Activated CD8-positive, alpha-beta memory T cell treated with anti-CD3 and anti-CD28 coated beads, Interleukin-2, amount 10 ng/mL, durations not matched to agents 7 days and 5 days (primary cell): Measurements from ENCODE around the gene ELOVL6. TPM values are rescaled to one million over a fixed set of nuclear protein-coding genes. Genes with fewer than 3 reads are reported as not detected.

Experiments
- ATAC-seq: fragments of 150-1000 bp; cut with Tn5 transposase; one replicate; pipeline ENCODE4 v1.10.0; 2021; ENCODE audit warnings: moderate library complexity
- CTCF ChIA-PET: fragments of 350-600 bp; sonication (Branson Sonifier 250); formaldehyde crosslinking; loops from one replicate; lab custom pipeline; 2021; ENCODE audit warnings: antibody characterized with exemption; lab: Charles Lee
- DNase-seq: peaks from one replicate; pipeline ENCODE4 v3.0.0-alpha.2; 2020
- H3K27ac Mint-ChIP-seq: one replicate; pipeline ENCODE4 v1.8.0; 2021; ENCODE audit warnings: mild to moderate bottlenecking, mixed read lengths
- H3K27me3 Mint-ChIP-seq: one replicate; pipeline ENCODE4 v1.8.0; 2021; ENCODE audit warnings: mixed read lengths
- H3K36me3 Mint-ChIP-seq: one replicate; pipeline ENCODE4 v1.8.0; 2021; ENCODE audit warnings: mild to moderate bottlenecking, mixed read lengths
- H3K4me1 Mint-ChIP-seq: one replicate; pipeline ENCODE4 v1.8.0; 2021; ENCODE audit warnings: mixed read lengths
- H3K4me3 Mint-ChIP-seq: one replicate; pipeline ENCODE4 v1.8.0; 2021; ENCODE audit warnings: mild to moderate bottlenecking, moderate library complexity, mixed read lengths
- H3K9me3 Mint-ChIP-seq: one replicate; pipeline ENCODE4 v1.8.0; 2022; ENCODE audit warnings: low read depth, mixed read lengths
- total RNA-seq, 2 experiments: library from RNA; stranded (reverse); gene quantifications; one replicate each; pipeline ENCODE4 v1.2.3, GENCODE V29; 2021

Gene ELOVL6
- total RNA-seq, 2 experiments from 2014 or later: 20.8 to 27.5 TPM

DNA sequence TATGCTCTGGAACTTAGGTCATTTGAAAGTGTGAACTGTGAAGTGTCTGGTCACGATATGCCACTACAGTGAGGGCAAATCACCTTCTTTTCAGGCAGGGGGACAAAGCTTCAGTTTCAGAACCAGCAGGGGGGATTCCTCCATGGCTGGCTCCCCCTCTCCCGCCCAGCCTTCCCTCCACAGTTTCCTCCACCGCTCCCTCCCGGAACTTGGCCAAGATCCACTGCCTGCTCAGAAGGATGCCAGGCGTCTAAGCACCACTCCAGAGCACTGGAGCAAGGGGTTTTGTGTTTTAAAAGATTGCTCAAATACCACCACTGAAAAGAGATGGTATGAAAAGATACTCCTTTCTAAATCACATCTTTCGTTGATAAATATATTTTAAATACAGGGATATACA is 126.9 kb downstream of the ELOVL6 start:
- CTCF ChIA-PET: no interaction called here
- no peaks in the 10 kb centered on the region for H3K9me3 Mint-ChIP-seq
- no peaks in the 10 kb centered on the region for H3K4me1 Mint-ChIP-seq
- no peaks in the 10 kb centered on the region for H3K27me3 Mint-ChIP-seq
- peaks cover 10% of the 10 kb centered on the region for H3K36me3 Mint-ChIP-seq
- DNase-seq (no peak), ATAC-seq (no peak)
- H3K4me3 Mint-ChIP-seq: no peak overlapping the region
- H3K27ac Mint-ChIP-seq: no peak overlapping the region

DNA sequence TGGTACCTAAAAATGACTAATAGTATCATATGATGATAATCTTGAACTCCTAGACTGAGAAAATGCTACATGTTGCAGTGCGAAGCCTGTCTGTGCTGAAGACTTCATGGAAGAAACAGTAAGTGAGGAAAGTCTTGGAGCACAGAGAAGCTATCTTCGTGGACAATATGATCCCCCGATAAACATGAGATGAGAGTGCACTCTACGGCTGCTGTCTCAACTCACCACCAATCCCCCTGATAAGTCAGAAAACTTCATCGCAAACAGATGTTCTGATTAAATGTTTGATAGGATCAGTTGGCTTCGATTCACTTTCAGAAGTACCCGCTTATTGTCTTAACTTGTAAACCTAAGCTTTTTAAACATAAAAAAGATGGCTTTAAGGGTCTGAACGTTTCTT is 130.2 kb downstream of the ELOVL6 start:
- no peak for DNase-seq
- H3K36me3 Mint-ChIP-seq: peaks cover 2% of the 10 kb centered on the region
- no peaks in the 10 kb centered on the region for H3K9me3 Mint-ChIP-seq
- ATAC-seq: no peak
- no peaks in the 10 kb centered on the region for H3K4me1 Mint-ChIP-seq
- CTCF ChIA-PET: interaction anchor here (0.6 to 1.4 kb wide), 5 partner anchors 10 to 466 kb away, joined by 3 to 5 read pairs (median 4); no protein-coding TSS in a partner anchor
- H3K4me3 Mint-ChIP-seq: no peak overlapping the region
- no peaks in the 10 kb centered on the region for H3K27me3 Mint-ChIP-seq
- H3K27ac Mint-ChIP-seq: no peak overlapping the region

DNA sequence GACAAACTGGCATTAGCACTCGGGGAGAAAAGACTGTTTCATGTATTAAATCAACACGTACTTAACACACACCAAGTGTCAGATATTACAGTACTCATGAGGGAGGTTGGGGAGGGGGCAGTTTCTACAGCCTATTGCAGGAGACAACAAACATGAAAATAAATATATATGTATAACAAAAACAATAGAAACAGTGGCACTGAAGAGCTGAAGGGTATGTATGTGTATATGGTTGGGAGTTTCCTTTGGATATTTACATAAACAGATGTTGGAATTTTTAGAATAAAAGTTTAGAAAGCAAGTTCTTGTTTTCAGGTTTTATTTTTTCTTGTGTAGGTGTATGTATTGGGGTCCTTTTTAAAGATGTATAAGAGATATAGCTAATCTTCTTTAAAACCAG is 133.5 kb downstream of the ELOVL6 start:
- Mint-ChIP-seq H3K4me1 (peaks cover 24% of the 10 kb centered on the region), H3K27me3 (no peaks in the 10 kb centered on the region), H3K4me3 (no peak overlapping the region), H3K36me3 (no peaks in the 10 kb centered on the region), H3K27ac (no peak overlapping the region), H3K9me3 (no peaks in the 10 kb centered on the region)
- ATAC-seq (no peak), DNase-seq (no peak)
- CTCF ChIA-PET: interaction anchor here (1.2 kb wide), 2 partner anchors 12 to 146 kb away, joined by 3 read pairs; no protein-coding TSS in a partner anchor

- CTCF ChIA-PET: interaction anchor here (1.2 kb wide), 2 partner anchors 11 to 147 kb away, joined by 3 read pairs; no protein-coding TSS in a partner anchor
- DNase-seq: no peak
- H3K27ac Mint-ChIP-seq: no peak overlapping the region
- H3K36me3 Mint-ChIP-seq: no peaks in the 10 kb centered on the region
- H3K4me3 Mint-ChIP-seq: no peak overlapping the region
- no peaks in the 10 kb centered on the region for H3K9me3 Mint-ChIP-seq
- no peaks in the 10 kb centered on the region for H3K27me3 Mint-ChIP-seq
- H3K4me1 Mint-ChIP-seq: peaks cover 31% of the 10 kb centered on the region
- ATAC-seq: no peak
Measured at GRCh38 chr4:110064295-110064694, 134.1 kb downstream of the ELOVL6 start.

DNA sequence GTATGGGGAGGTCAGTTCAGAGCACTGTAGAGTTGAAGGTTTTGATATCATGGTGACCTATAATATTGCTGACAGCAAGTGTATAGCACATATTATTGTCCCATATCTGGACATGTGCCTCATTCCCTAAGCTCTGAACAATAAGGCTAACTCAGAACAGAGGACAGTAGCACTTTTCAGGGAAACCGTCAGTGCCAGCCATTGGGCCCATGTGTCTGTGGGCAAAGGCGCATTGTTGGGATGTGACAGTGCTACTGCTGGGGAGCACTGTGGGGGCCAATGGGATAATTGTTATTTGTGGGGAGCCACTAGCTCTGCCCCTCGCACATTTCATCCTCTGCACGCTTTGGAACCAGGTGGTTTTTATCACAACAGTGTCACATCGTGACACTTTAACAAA is 136.2 kb downstream of the ELOVL6 start:
- H3K36me3 Mint-ChIP-seq: peaks cover 5% of the 10 kb centered on the region
- H3K4me1 Mint-ChIP-seq: peaks cover 46% of the 10 kb centered on the region
- peak overlapping the region; percentile 54 for H3K27ac Mint-ChIP-seq
- DNase-seq (no peak), ATAC-seq (no peak)
- H3K27me3 Mint-ChIP-seq: no peaks in the 10 kb centered on the region
- H3K9me3 Mint-ChIP-seq: no peaks in the 10 kb centered on the region
- H3K4me3 Mint-ChIP-seq: no peak overlapping the region
- CTCF ChIA-PET: interaction anchor here (1.2 kb wide), 1 partner anchor 13 kb away, joined by 3 read pairs; no protein-coding TSS in a partner anchor

GRCh38 chr4:110061076-110061475 is 137.3 kb downstream of the ELOVL6 start:
- H3K27ac Mint-ChIP-seq: peak overlapping the region; percentile 95
- H3K27me3 Mint-ChIP-seq: no peaks in the 10 kb centered on the region
- H3K4me3 Mint-ChIP-seq: no peak overlapping the region
- DNase-seq (no peak), ATAC-seq (no peak)
- H3K9me3 Mint-ChIP-seq: no peaks in the 10 kb centered on the region
- peaks cover 55% of the 10 kb centered on the region for H3K4me1 Mint-ChIP-seq
- CTCF ChIA-PET: interaction anchor here (1.0 to 1.2 kb wide), 2 partner anchors 12 to 137 kb away, joined by 3 read pairs; partner anchors contain the start of gene ELOVL6
- H3K36me3 Mint-ChIP-seq: peaks cover 5% of the 10 kb centered on the region

GRCh38 chr4:110059556-110060191 is 138.7 kb downstream of the ELOVL6 start:
- peak overlapping the region; percentile 95 for H3K27ac Mint-ChIP-seq
- H3K4me3 Mint-ChIP-seq: peak overlapping the region; percentile 78
- peaks cover 69% of the 10 kb centered on the region for H3K4me1 Mint-ChIP-seq
- CTCF ChIA-PET: interaction anchor here (0.9 to 3.0 kb wide), 6 partner anchors 10 to 139 kb away, joined by 3 to 13 read pairs (median 4); partner anchors contain the start of gene ELOVL6
- no peaks in the 10 kb centered on the region for H3K27me3 Mint-ChIP-seq
- peaks cover 6% of the 10 kb centered on the region for H3K36me3 Mint-ChIP-seq
- ATAC-seq: peak; percentile 80
- no peaks in the 10 kb centered on the region for H3K9me3 Mint-ChIP-seq
- no peak for DNase-seq

- CTCF ChIA-PET: interaction anchor here (0.6 to 3.0 kb wide), 7 partner anchors 9 to 138 kb away, joined by 3 to 13 read pairs (median 3); no protein-coding TSS in a partner anchor
- H3K36me3 Mint-ChIP-seq: peaks cover 10% of the 10 kb centered on the region
- peak overlapping the region; percentile 78 for H3K4me3 Mint-ChIP-seq
- DNase-seq (no peak), ATAC-seq (peak; percentile 22)
- peak overlapping the region; percentile 95 for H3K27ac Mint-ChIP-seq
- peaks cover 74% of the 10 kb centered on the region for H3K4me1 Mint-ChIP-seq
- no peaks in the 10 kb centered on the region for H3K27me3 Mint-ChIP-seq
- H3K9me3 Mint-ChIP-seq: no peaks in the 10 kb centered on the region
Measured at GRCh38 chr4:110058677-110059076, 139.7 kb downstream of the ELOVL6 start.

GRCh38 chr4:110055158-110055768 is 143.2 kb downstream of the ELOVL6 start:
- Mint-ChIP-seq H3K36me3 (peaks cover 29% of the 10 kb centered on the region), H3K4me3 (peak overlapping the region; percentile 41), H3K27ac (peak overlapping the region; percentile 85), H3K4me1 (peaks cover 61% of the 10 kb centered on the region), H3K9me3 (no peaks in the 10 kb centered on the region), H3K27me3 (no peaks in the 10 kb centered on the region)
- DNase-seq: peak; percentile 66
- CTCF ChIA-PET: interaction anchor here (0.9 to 1.7 kb wide), 7 partner anchors 12 to 157 kb away, joined by 3 to 5 read pairs (median 4); partner anchors contain the start of gene ELOVL6
- peak; percentile 66 for ATAC-seq

DNA sequence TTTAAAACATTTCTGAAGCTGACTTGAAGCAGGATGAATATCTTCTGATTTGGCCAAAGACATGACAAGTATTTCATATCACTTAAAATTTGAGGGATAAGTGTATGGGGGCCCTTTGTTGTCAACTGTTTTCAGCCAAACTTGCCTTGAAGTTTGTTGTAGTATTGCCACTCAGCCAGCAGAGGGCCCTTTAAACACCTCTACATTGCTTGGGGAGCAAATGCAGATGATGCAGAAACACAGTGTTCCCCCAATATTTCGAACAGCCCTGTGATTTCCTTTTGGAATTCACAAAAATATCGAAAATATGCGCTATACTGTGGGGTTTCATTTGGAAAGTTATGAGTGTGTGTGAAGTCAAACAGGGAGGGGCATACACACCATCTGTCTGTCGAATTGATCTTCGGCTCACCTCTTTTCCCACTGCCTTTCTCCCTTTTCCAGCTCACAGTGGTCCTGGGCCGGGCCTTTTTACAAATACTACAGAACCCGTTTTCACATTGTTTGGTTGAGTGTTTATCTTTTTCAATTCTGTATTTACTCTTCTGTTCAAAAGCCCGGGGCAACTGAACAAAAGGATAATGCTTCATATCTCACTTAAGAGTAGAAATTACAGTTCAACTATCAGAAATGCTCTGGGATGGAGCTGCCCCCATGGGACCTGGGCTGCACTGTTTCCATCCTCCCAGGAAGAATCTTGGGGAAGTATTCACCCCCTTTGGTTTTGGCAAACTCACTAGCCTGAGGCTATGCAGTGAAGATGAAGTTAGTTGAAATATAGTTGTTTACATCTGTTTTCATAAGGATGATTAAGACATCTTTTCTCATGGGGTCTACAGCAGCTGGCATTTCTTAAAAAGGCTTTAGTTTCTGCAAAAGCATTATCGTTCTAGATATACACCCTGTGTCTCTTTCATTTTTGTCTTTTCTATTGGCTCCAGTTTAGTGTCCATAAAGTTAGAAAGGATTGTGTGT is 148.2 kb downstream of the ELOVL6 start:
- DNase-seq: peak; percentile 68
- Mint-ChIP-seq H3K4me3 (no peak overlapping the region), H3K27me3 (no peaks in the 10 kb centered on the region), H3K27ac (no peak overlapping the region), H3K4me1 (peaks cover 19% of the 10 kb centered on the region), H3K9me3 (no peaks in the 10 kb centered on the region), H3K36me3 (peaks cover 26% of the 10 kb centered on the region)
- ATAC-seq: peak; percentile 68
- CTCF ChIA-PET: interaction anchor here (0.7 to 2.4 kb wide), 26 partner anchors 9 to 477 kb away, joined by 3 to 13 read pairs (median 4); partner anchors contain the start of gene ELOVL6

DNA sequence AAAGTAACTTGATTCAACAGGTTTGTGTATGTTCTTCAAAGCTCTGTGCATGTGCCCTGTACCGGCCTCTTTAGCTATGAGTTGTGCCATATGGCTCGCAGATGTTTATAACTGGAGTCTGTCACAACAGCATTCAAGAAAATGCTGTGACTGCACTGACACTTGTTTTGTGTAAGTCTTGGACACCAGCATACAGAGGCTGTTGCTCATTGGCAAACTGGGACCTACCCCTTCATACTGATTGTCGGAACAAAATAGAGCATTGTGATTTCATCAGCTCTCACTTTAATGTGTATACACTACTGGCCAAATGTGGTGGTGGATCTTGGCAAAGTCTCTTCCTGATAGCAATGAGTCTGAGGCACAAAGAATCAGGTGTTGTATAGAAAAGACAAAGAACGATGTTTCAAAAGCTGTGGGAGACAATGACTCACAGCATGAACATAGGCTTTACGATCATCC is 151.8 kb downstream of the ELOVL6 start:
- no peaks in the 10 kb centered on the region for H3K9me3 Mint-ChIP-seq
- no peak for DNase-seq
- CTCF ChIA-PET: interaction anchor here (0.7 to 1.3 kb wide), 2 partner anchors 12 to 468 kb away, joined by 3 to 4 read pairs; no protein-coding TSS in a partner anchor
- H3K4me3 Mint-ChIP-seq: no peak overlapping the region
- no peak for ATAC-seq
- peaks cover 5% of the 10 kb centered on the region for H3K27me3 Mint-ChIP-seq
- H3K27ac Mint-ChIP-seq: no peak overlapping the region
- peaks cover 13% of the 10 kb centered on the region for H3K36me3 Mint-ChIP-seq
- peaks cover 5% of the 10 kb centered on the region for H3K4me1 Mint-ChIP-seq
